ENCODE results near the gene MBP.

DNA sequence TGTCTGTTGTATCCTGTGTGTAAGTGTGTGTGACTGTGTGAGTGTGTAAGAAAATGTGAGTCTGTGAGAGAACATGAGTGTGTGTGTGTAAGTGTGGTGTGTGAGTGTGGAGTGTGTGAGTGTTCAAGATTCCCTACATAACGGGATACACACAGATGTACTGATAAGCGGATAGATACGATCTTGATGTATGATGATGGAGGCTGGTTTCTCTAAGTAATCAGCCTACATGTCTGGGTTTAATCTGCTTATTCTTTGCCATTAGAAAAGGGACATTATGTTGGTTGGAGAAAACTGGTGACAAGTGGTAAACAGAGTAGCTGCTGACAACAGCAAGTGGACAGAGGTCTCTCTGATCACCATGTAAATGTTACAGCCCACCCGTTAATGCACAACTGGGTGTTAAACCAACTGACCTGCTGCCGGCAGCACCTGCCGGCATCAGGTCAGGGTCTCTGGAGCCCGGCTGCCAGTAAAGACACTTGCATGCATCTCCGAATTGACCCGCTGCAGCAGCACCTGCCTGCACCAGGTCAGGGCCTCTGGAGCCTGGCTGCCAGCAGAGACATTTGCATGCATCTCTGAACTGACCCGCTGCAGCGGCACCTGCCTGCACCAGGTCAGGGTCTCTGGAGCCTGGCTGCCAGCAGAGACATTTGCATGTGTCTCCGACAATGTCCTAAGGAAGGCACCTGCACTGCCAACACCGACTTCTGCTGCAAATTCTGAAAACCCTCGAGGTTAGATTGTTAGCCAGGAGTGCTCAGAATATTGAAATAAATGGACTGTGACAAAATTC lies 87.5 kb downstream of the MBP start:
- TF ChIP-seq, protein P1, sequence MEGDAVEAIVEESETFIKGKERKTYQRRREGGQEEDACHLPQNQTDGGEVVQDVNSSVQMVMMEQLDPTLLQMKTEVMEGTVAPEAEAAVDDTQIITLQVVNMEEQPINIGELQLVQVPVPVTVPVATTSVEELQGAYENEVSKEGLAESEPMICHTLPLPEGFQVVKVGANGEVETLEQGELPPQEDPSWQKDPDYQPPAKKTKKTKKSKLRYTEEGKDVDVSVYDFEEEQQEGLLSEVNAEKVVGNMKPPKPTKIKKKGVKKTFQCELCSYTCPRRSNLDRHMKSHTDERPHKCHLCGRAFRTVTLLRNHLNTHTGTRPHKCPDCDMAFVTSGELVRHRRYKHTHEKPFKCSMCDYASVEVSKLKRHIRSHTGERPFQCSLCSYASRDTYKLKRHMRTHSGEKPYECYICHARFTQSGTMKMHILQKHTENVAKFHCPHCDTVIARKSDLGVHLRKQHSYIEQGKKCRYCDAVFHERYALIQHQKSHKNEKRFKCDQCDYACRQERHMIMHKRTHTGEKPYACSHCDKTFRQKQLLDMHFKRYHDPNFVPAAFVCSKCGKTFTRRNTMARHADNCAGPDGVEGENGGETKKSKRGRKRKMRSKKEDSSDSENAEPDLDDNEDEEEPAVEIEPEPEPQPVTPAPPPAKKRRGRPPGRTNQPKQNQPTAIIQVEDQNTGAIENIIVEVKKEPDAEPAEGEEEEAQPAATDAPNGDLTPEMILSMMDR (conservative IDR thresholded peaks at IDR 0.05), result no peak
- no peak for TF ChIP-seq ZFX (IDR thresholded peaks at IDR 0.05)

Measured in C4-2B (cell line).